Endothelial cell of hepatic sinusoid (primary cell): ENCODE results near the gene ACAT1.
"Not testable (repeated sequence)": the region's sequence is repeated elsewhere in the genome, so short reads cannot be mapped to it uniquely, and the experiment has no call there.

Experiments
- in situ Hi-C: cut with HindIII; loops from 2 replicates; pipeline ENCODE4 v1.10.0; 2017; ENCODE audit warnings: low sequenced_read_pairs

Gene ACAT1

GRCh38 chr11:108121274-108122155, at the start of gene ACAT1:
Gene ACAT1, plus strand, starts transcription at chr11:108121567. Its CDS starts 40 bp downstream, at chr11:108121607.
- in situ Hi-C loops: loop anchor here (5.0 kb wide), 1 partner anchor 71 kb away; no protein-coding TSS in a partner anchor

GRCh38 chr11:108084811-108085210, 36.6 kb upstream of the ACAT1 start:
- in situ Hi-C loops: no loop called here

GRCh38 chr11:108085672-108086071, 35.7 kb upstream of the ACAT1 start:
- in situ Hi-C loops: no loop called here

- in situ Hi-C loops: no loop called here
These were observed 29.2 kb upstream of the ACAT1 start for GRCh38 chr11:108092134-108092533.

- in situ Hi-C loops: no loop called here
These were observed 28.1 kb upstream of the ACAT1 start for GRCh38 chr11:108093128-108093904.

GRCh38 chr11:108097179-108097578, 24.2 kb upstream of the ACAT1 start:
- in situ Hi-C loops: no loop called here

GRCh38 chr11:108101090-108101775, 20.1 kb upstream of the ACAT1 start:
- in situ Hi-C loops: no loop called here

- in situ Hi-C loops: no loop called here
These were observed 10.2 kb upstream of the ACAT1 start for GRCh38 chr11:108111126-108111525.

- in situ Hi-C loops: no loop called here
These were observed 9.3 kb upstream of the ACAT1 start for GRCh38 chr11:108112057-108112456.

- in situ Hi-C loops: no loop called here
These were observed 5.7 kb upstream of the ACAT1 start for GRCh38 chr11:108115500-108116140.

- in situ Hi-C loops: no loop called here
These were observed 3.5 kb upstream of the ACAT1 start for GRCh38 chr11:108117746-108118371.

GRCh38 chr11:108120936-108121273, 462 bp upstream of the ACAT1 start:
- in situ Hi-C loops: loop anchor here (5.0 kb wide), 1 partner anchor 71 kb away; no protein-coding TSS in a partner anchor

GRCh38 chr11:108122166-108122628, 830 bp downstream of the ACAT1 start:
- in situ Hi-C loops: loop anchor here (5.0 kb wide), 1 partner anchor 70 kb away; no protein-coding TSS in a partner anchor

- in situ Hi-C loops: no loop called here
These were observed 3.7 kb downstream of the ACAT1 start for GRCh38 chr11:108125096-108125495.

GRCh38 chr11:108128772-108129171, 7.4 kb downstream of the ACAT1 start:
- in situ Hi-C loops: no loop called here

- in situ Hi-C loops: no loop called here
These were observed 10.6 kb downstream of the ACAT1 start for GRCh38 chr11:108131993-108132392.

GRCh38 chr11:108132993-108133538, 11.7 kb downstream of the ACAT1 start:
- in situ Hi-C loops: not testable (repeated sequence)

GRCh38 chr11:108135845-108136544, 14.6 kb downstream of the ACAT1 start:
- in situ Hi-C loops: no loop called here

GRCh38 chr11:108137212-108137611, 15.8 kb downstream of the ACAT1 start:
- in situ Hi-C loops: no loop called here
